Measurements from ENCODE around the gene ST6GALNAC3.
"Not testable (repeated sequence)": the region's sequence is repeated elsewhere in the genome, so short reads cannot be mapped to it uniquely, and the experiment has no call there.

The ST6GALNAC3 gene

DNA sequence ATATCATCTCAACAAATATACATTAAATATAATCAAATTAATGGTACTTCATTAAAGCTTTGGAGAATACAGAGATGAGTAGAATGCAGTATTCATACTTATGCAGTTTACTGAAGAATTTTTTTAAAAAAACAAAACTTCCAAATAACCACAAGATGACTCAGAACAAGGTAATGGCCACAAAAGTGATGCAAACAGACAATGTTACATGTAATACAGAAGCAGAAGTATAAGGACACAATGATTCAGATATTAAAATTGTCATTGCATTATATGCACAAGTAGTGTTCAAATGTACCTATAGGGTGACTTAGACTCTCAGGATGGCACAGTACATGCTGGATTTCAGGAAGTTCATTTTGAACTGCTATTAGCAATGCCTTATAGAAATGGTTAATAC is 565.5 kb downstream of the ST6GALNAC3 start:
- no peak for DNase-seq (ENCODE audit: low spot score)

DNA sequence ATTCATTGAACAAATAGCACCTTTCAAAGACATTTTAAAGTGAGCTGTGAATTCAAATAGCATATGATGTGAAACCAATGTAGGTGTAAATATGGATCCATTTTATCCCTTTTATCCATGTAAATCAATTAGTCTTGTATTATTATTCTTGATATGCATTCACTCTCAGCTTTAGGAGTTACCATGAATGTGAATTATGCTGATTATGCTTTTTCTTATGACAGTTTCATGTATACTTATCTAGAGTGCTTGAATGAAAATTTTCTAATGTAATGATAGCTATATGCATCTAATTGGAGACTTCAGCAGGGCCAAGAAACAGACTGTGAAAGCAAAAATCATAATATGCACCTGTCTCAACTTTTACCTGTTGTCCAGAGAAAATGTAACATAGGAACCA is 566.2 kb downstream of the ST6GALNAC3 start:
- no peak for DNase-seq (ENCODE audit: low spot score)

DNA sequence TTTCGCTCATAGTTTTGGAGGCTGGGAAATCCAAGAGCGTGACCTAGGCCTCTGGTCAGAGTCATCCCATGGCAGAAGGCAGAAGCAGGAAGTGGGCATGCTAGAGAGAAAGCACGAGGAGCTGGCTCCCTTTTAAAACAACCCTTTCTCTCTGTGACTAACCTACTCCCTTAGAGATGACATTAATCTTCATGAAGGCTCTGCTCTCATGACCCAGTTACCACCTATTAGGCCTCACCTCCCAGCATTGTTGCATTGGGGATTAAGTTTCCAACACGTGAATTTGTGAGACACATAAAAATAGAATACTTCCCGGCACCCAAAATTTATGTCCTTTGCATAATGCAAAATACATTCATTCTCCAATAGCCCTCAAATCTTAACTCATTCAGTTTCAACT is 569.6 kb downstream of the ST6GALNAC3 start:
- DNase-seq (ENCODE audit: low spot score), result no peak

DNA sequence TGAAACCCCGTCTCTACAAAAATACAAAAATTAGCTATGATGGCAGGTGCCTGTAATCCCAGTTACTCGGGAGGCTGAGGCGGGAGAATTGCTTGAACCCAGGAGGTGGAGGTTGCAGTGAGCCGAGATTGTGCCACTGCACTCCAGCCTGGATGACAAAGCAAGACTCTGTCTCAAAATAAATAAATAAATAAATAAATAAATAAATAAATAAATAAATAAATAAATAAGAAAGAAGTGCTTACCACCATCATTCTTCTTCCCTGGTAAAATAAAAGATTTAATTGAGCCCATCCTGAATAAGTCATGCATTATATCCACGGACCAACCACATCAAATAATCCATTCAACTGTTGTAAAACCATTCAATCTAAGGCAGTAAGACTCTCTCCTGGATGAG is 578.3 kb downstream of the ST6GALNAC3 start:
- DNase-seq (ENCODE audit: low spot score), result not testable (repeated sequence)

DNA sequence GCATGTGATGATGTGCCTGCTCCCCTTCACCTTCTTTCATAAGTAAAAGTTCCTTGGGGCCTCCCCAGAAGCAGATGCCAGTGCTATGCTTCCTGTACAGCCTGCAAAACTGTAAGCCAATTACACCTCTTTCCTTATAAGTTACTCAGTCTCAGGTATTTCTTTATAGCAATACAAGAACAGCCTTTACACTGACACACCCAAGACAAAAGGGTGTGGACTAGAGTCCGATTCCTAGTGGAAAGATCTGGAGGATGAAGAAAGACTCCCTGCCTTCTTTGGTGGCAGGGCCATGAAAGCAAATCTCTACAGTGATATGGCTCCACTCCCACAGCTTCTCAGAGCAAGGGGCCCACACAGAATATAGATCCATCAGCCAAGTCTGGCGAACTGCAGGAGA is 583.1 kb downstream of the ST6GALNAC3 start:
- DNase-seq (ENCODE audit: low spot score), result no peak

DNA sequence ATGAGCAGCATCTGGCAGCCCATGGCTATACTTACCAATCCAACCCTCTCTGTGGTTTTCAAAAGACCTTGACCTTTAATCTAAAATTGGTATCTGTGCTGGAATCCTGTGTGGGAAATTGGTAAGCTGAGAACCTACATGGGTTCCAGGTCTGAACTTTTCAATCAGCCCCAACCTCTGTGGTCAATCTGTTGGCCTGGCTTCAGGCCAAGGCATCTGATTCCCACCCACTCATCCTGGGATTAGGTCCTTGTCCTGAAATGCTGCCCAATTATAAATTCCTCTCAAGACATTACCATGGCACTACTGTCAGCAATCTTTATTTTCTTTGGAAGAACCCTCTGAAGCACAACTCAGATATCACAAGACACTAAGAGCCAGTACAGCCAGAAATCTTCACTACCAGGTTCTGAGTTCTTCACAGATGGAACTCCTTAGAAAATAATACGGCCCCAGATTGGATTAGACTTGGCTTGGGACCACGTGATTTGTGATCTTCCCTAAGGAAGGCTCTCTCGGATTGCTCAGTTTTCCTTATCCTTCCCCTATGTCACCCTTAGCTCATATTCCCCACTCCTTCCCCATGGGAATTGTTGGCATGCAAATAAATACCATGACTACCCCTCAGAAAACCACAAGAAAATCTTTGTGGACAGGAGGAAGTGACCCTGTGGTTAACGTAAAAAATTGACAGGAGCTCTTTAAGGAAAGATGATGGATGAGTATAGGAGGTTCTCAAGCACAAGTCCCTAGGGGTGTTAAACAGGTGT is 584.8 kb downstream of the ST6GALNAC3 start:
- DNase-seq (ENCODE audit: low spot score), result peak; percentile 21

DNA sequence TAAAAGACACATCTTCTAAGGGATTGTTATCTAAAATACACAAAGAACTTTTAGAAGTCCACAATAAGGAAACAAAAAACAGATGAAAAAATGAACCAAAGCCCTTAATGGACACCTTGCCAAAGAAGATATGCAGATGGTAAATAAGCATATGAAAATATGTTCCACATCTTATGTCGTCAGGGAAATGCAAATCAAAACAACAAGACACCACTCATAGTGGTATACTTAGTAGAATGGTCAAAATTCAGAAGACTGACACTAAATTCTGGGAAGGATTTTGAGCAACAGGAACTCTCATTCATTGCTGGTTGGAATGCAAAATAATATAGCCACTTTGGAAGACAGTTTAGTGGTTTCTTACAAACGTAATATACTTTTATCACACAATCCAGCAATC is 587.0 kb downstream of the ST6GALNAC3 start:
- no peak for DNase-seq (ENCODE audit: low spot score)

DNA sequence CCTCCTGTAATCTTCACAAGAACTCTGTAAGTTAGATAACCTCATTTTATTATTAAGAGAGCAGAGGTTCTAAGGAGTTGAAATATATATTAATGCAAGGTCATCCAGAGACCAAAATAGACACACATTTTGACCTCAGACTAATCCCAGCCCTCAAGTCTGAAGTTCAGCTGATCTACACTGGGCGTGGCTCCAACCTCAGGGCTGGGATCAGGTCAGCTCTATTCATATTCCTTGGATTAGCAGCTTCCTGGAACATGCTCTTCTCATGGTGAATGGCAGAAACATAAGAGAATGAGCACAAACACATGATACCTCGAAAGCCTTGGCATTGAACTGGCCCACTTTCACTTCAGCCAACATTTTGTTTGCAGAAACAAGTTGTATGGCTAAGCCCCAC is 592.0 kb downstream of the ST6GALNAC3 start:
- DNase-seq (ENCODE audit: low spot score), result no peak

DNA sequence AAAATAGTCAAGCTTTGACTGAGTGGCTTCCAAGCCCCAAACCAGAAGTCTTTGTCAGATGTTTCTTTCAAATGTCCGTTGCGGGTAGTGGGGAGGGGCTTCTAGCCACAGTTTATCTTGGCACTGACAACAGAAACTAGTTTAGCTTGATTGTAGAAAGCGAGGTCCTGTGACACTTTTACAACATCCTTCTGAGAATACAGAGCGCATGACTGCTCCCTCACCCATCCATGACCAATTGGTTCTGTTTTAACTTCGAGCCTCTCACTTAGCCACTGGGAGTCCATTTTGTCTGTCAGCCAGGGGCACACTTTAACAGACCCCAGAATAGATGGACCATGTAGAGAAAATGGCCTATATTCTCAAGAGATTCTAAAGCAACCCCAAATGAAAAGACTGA is 593.5 kb downstream of the ST6GALNAC3 start:
- no peak for DNase-seq (ENCODE audit: low spot score)

DNA sequence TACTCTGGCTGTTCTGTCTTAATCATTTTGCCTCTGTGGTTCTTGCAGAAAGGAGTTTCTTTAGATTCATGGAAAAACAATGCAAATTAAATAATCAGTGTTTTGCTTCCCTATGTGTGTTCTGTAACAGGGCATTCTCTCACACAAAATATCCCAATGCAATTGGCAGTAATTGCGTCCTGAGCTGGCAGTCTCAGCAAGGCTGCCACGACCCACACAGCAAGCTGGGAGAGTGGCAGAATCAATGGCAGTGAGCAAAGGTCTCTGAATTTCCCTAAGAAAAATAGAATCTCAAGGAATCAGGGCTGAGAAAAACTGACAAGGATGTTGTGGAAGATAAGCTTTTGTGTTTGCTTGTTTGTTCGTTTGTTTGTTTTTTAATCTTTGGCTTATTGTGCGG is 594.6 kb downstream of the ST6GALNAC3 start:
- DNase-seq (ENCODE audit: low spot score), result no peak

DNA sequence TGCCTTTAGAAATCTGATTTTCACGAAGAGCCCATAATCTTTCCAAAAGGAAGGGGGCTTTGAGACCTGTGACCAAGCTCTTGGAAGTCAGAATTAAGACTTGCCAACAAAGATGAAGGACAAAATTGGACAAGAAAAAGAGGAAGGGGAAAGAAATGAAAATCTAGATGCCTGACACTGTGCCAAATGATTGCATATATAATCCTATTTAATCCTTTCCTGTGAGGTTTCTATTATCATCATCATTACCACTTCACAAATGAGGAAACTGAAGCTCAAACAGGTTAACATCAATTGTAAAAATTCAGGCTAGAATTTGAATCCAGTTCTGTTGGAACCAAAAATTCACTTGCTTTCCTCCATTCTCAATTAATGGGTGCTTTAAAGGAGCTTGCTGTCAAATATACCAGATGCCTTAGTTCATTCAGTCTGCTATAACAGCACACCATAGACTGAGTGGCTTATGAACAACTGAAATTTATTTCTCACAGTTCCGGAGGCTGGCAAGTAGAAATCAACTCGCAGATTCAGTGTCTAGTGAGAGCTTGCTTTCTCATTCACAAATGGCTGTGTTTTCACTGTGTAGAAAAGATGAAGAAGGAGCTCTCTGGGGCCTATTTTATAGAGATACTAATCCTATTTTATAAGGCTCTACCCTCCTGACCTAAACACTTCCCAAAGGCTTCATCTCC is 595.2 kb downstream of the ST6GALNAC3 start:
- DNase-seq (ENCODE audit: low spot score), result no peak

DNA sequence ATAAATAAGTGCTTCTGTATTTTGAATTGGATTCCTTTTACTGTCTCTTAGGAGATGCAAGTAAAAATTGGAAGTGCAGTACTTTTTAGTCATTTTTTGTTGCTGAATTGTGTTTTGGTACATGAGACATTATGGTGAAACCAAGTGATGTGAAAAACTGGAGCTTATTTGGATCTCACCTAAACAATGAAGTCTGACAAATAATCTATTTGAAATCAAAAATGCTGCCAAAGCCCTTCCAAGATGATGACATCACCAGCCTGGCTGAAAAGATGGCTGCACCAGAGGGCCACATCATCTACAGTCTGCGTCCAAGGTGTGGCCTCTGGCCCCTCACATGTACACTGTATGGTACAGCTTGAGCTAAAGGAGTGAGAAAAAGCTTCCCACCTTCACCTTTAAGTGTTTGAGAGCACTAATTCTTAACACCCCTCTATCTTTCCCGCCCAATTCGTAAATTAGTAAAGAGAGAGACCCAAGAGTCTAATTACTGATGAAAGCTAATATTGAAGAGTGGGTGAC is 600.2 kb downstream of the ST6GALNAC3 start:
- DNase-seq (ENCODE audit: low spot score), result no peak

DNA sequence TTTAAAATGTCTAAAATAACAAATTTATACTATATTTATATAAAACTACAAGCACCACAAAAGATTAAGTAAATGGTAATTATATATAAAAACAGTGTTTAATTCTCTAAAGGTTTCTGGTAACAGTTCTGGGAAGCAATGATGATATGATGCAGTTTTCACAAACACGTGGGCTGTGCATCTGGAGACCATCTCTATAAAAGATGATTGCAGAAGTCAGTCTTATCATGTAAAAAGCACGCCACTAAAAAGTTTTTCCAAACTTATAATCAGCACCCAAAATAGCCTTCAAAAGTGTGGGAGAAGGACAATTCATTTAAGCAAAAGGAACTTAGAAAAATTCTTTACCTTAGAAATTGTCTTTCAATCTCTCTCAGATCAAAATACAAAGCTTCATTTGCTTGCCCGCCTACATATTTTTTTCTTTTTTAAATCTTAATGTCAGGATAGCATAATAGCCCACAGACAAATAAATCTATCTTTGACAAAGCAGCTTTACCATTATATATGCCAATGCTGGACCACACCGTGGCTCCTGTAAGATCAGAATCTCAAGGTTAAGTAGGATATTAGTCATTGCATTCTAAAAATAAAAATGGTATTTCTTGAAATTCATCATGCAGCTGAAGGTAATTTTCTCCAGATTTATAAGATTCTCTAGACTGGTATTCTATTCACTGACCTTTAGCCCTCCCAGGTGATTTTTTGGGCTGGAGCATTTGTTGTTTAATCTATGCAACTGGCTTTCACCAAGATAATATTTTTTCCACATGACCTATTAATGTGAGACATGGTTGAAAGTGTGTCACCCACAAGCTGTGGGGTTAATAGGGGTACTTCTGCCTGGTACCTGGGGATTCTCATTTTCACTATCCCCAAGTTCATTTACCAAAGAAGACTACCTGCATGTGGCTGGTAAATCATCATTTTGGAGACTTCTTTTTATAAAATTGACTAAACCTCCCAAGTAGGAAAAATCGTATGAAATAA is 603.2 kb downstream of the ST6GALNAC3 start:
- DNase-seq (ENCODE audit: low spot score), result no peak

DNA sequence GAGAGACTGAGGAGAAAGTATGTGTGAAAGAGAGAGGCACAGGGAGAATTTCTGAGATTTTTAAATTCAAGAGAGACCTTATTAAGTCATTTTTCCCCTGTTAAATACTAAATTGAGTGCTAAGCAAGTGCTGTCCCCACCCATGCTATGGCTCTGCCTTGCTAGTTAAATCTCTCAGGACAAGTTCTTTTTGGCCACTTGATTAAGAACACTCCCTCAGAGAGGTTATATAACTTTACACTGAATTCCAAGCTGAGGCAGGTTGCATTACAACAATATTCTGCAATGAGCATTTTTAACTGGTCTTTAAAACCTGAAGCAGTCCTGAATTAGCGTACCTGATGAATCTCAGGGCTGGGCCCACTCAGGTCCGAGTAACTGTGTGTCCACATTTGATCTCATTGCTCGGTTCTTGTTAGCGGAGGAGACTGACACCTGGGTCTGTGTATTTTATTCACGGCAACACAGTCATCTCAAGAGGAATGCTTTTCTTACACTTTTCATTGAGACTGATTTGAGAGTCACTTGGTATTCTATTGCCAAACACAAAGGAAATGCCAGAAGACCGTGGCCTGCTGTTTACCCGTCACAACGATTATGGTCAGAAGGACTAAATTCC is 605.1 kb downstream of the ST6GALNAC3 start:
- no peak for DNase-seq (ENCODE audit: low spot score)

DNA sequence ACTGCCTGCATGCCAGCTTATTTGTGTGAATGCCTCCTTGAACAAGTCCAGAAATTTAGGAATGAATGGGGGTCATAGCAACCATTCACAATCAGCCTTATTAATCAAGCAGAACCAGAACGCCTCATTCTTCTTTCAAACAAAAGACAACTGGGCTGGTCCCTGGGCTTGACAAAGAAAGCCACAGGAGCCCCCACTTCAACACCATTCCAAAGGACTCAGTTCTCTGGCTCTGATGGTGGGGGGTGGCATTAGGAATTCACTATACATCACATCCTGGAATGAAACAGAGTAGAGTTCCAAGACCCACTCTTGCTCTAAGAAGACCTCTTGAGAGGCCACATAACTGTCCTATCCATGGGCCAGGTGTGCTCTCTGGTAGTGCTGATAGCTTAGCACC is 606.1 kb downstream of the ST6GALNAC3 start:
- DNase-seq (ENCODE audit: low spot score), result no peak

DNA sequence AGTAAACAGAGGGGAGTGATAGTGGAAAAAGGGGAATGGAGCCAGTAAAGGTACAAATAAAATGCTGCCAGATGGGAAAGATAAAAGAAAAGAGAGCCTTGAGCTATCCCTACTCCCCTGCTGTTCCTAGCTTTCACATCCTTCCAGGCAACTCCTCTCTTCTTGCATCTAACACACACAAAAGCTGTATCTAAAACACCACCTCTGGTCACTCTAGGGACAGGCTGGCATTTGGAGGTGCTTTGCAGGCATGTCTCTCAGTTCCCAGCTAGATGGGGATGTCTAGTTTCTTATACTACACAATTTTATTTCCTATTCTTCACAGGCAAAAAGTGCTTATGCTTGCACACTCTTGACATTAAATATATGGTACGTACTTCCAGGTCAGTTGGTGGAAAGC is 607.6 kb downstream of the ST6GALNAC3 start:
- no peak for DNase-seq (ENCODE audit: low spot score)

Data from COLO829 (cell line).